Liver (tissue), 9 donors: Measurements from ENCODE around the gene RCL1. TPM values are rescaled to one million over a fixed set of nuclear protein-coding genes. Genes with fewer than 3 reads are reported as not detected.

ENCODE experiments used
- DNase-seq: peaks from one replicate; pipeline ENCODE4 v3.0.0-alpha.2; 2017; ENCODE audit warnings: low spot score
- H3K27ac ChIP-seq, 2 donors: one replicate each; pipeline ENCODE4 v1.7.0; 2013; ENCODE audit warnings: inconsistent platforms in 2 of 2, low read length in 2 of 2, control low read depth in 1 of 2, low read depth in 1 of 2, mild to moderate bottlenecking in 1 of 2
- H3K27me3 ChIP-seq, 4 donors: one replicate each; pipeline versions ENCODE4 v1.6.1 to v1.7.0; 2013; ENCODE audit warnings: low read length in 3 of 4, inconsistent platforms in 1 of 4, mild to moderate bottlenecking in 1 of 4, moderate library complexity in 1 of 4; ENCODE audit not compliant: control insufficient read depth in 4 of 4, insufficient read depth in 4 of 4
- H3K36me3 ChIP-seq, 4 donors: one replicate each; pipeline versions ENCODE4 v1.6.1 to v1.7.0; 2013; ENCODE audit warnings: low read length in 3 of 4, mild to moderate bottlenecking in 3 of 4, low read depth in 1 of 4, moderate library complexity in 1 of 4; ENCODE audit not compliant: control insufficient read depth in 4 of 4, insufficient read depth in 3 of 4
- H3K4me1 ChIP-seq, 4 donors: one replicate each; pipeline versions ENCODE4 v1.6.1 to v1.7.0; 2013; ENCODE audit warnings: low read length in 3 of 4, mild to moderate bottlenecking in 3 of 4, moderate library complexity in 1 of 4; ENCODE audit not compliant: control insufficient read depth in 4 of 4, insufficient read depth in 4 of 4
- H3K4me3 ChIP-seq, 3 donors: one replicate each; pipeline versions ENCODE4 v1.6.1 to v1.7.0; 2013; ENCODE audit warnings: low read length in 3 of 3, control low read depth in 1 of 3, low read depth in 1 of 3, mild to moderate bottlenecking in 1 of 3
- H3K9ac ChIP-seq, 2 donors: one replicate each; pipeline ENCODE4 v1.7.0; 2013; ENCODE audit warnings: low read length in 2 of 2, mild to moderate bottlenecking in 2 of 2, moderate library complexity in 2 of 2, control low read depth in 1 of 2, low read depth in 1 of 2
- H3K9me3 ChIP-seq, 4 donors: one replicate each; pipeline versions ENCODE4 v1.6.1 to v1.7.0; 2013; ENCODE audit warnings: low read length in 3 of 4; ENCODE audit not compliant: control insufficient read depth in 4 of 4
- EGR1 ChIP-seq, 2 donors: IDR thresholded peaks; 2 replicates each; pipeline ENCODE4 v1.6.1; 2016 to 2018; ENCODE audit warnings: antibody characterized with exemption in 2 of 2, low read depth in 2 of 2
- FOXA1 ChIP-seq: IDR thresholded peaks from 2 replicates; pipeline ENCODE4 v1.6.1; 2016; ENCODE audit warnings: antibody characterized with exemption
- FOXA2 ChIP-seq: IDR thresholded peaks from 2 replicates; pipeline ENCODE4 v1.6.1; 2016; ENCODE audit warnings: antibody characterized with exemption
- GABPA ChIP-seq, 2 donors: IDR thresholded peaks in 1 of 2; conservative IDR thresholded peaks in 1 of 2; 2 replicates each; pipeline ENCODE4 v1.6.1; 2016; ENCODE audit warnings: antibody characterized with exemption in 2 of 2, mild to moderate bottlenecking in 1 of 2, moderate library complexity in 1 of 2
- HNF4A ChIP-seq, 2 donors: conservative IDR thresholded peaks; 2 replicates each; pipeline ENCODE4 v1.6.1; 2016; ENCODE audit warnings: antibody characterized with exemption in 2 of 2, mild to moderate bottlenecking in 2 of 2
- HNF4G ChIP-seq: IDR thresholded peaks from 2 replicates; pipeline ENCODE4 v1.6.1; 2016; ENCODE audit warnings: antibody characterized with exemption
- JUND ChIP-seq, 2 donors: IDR thresholded peaks; 2 replicates each; pipeline ENCODE4 v1.6.1; 2016; ENCODE audit warnings: antibody characterized with exemption in 2 of 2
- NR2F2 ChIP-seq: IDR thresholded peaks from 2 replicates; pipeline ENCODE4 v1.6.1; 2016; ENCODE audit warnings: antibody characterized with exemption
- RAD21 ChIP-seq, 2 donors: IDR thresholded peaks; 2 replicates each; pipeline ENCODE4 v1.6.1; 2016; ENCODE audit warnings: antibody characterized with exemption in 2 of 2, mild to moderate bottlenecking in 2 of 2
- SP1 ChIP-seq: IDR thresholded peaks from 2 replicates; pipeline ENCODE4 v1.6.1; 2018; ENCODE audit warnings: antibody characterized with exemption, mild to moderate bottlenecking
- TAF1 ChIP-seq: conservative IDR thresholded peaks from 2 replicates; pipeline ENCODE4 v1.6.1; 2016; ENCODE audit warnings: antibody characterized with exemption, mild to moderate bottlenecking
- YY1 ChIP-seq: IDR thresholded peaks from 2 replicates; pipeline ENCODE4 v1.6.1; 2016; ENCODE audit warnings: antibody characterized with exemption, mild to moderate bottlenecking
- WGBS: extraction: QIAGEN DNeasy Blood & Tissue Kit; methylation state at CpG from one replicate; pipeline ENCODE4 v1.1.7; 2013; 5-methylcytosine and 5-hydroxymethylcytosine counted together
- polyA plus RNA-seq, 2 donors: library from polyadenylated mRNA; stranded (reverse) in 1 of 2; unstranded in 1 of 2; fragments of 200-250 nt in 1 of 2; fragments of >200 nt in 1 of 2; fragmentation: Nextera tagmentation in 1 of 2; extraction: Ambion mirVana in 1 of 2; gene quantifications; one replicate each; pipeline versions ENCODE4 v1.2.1 to v1.2.3, GENCODE V29; 2013 to 2015
- total RNA-seq, 2 donors: library from RNA; depleted of rRNA; stranded (reverse); fragments of >200 nt; gene quantifications; one replicate each; pipeline ENCODE4 v1.2.3, GENCODE V29; 2014
- TF ChIP-seq, protein P1 (sequence below): fragments of 150-350 bp; IDR thresholded peaks from 2 replicates; pipeline ENCODE4 v1.5.1; 2017; ENCODE audit warnings: improper control_type of control experiment, low read depth, low read length; ENCODE audit not compliant: missing input control
- TF ChIP-seq, protein P2 (sequence below): IDR thresholded peaks from 2 replicates; pipeline ENCODE4 v1.6.1; 2016; ENCODE audit warnings: antibody characterized with exemption
- TF ChIP-seq, protein P3 (sequence below): IDR thresholded peaks from 2 replicates; pipeline ENCODE4 v1.6.1; 2016; ENCODE audit warnings: antibody characterized with exemption, mild to moderate bottlenecking
- TF ChIP-seq, protein P4 (sequence below): IDR thresholded peaks from 2 replicates; pipeline ENCODE4 v1.6.1; 2016; ENCODE audit warnings: antibody characterized with exemption
- donor health status: healthy.
- donor health status: healthy.
- donor health status: healthy.
- donor health status: healthy.
- donor health status: healthy.

Gene RCL1, protein sequence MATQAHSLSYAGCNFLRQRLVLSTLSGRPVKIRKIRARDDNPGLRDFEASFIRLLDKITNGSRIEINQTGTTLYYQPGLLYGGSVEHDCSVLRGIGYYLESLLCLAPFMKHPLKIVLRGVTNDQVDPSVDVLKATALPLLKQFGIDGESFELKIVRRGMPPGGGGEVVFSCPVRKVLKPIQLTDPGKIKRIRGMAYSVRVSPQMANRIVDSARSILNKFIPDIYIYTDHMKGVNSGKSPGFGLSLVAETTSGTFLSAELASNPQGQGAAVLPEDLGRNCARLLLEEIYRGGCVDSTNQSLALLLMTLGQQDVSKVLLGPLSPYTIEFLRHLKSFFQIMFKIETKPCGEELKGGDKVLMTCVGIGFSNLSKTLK
- total RNA-seq: 100 to 1,000 TPM in 1 of 2 donors, 10 to 100 TPM in 1; 52.2 to 121 TPM
- 100 to 1,000 TPM in 1 of 2 donors, 10 to 100 TPM in 1; 53.6 to 120 TPM for polyA plus RNA-seq

DNA sequence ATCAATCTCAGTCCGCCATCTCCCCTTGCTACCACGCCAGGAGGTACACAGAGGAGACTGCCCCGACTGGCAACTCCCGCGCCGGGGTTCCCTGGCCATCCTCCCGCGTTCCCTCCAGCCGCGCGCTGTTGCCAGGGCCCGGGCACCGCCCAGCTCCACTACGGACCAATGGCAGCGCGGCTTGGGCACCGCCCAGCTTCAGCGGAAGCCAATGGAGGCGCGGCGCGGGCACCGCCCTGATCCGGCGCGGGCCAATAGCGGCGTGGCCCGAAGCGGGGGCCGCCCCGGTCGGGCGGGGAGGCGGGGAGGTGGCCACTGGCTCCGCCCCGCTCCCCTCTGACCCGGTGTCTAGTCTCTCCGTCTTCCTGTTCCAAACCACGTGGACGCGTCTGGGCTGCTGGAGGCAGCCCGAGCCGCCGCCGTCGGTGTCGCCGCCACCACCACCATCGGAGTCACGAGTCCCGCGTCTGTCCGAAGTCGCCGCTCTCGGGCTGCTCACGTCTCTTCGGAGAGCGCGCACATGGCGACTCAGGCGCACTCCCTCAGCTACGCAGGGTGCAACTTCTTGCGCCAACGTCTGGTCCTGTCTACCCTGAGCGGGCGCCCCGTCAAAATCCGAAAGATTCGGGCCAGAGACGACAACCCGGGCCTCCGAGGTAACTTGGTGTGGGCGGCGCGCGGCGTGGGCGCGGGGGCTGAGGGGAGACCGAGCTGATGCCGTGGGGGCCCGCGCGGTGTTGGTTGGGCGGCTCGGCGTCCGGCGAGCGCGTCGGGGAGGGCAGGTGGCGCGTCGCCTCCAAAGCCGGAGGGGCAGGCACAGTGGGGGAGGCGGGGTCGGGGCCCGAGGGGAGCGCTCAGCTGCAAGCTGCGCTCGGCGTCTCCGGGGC, at the start of gene RCL1:
Gene RCL1 (plus strand): TSS at position 373 of the 887 bp plus-strand sequence. CDS start 148 bp downstream, at position 521.
- H3K9ac ChIP-seq: peak within 1 kb of the TSS; percentile 56 to 76
- no peaks in the 10 kb centered on the region for H3K9me3 ChIP-seq
- peaks cover 1 to 29% (median 17%) of the 10 kb centered on the region in 4 donors for H3K4me1 ChIP-seq
- peak within 1 kb of the TSS; percentile 65 to 95 (median 95) for H3K4me3 ChIP-seq
- peak; percentile 96 for DNase-seq
- peak within 1 kb of the TSS; percentile 94 to 95 for H3K27ac ChIP-seq
- H3K36me3 ChIP-seq: no peaks in the 10 kb centered on the region
- TF ChIP-seq, protein P1, sequence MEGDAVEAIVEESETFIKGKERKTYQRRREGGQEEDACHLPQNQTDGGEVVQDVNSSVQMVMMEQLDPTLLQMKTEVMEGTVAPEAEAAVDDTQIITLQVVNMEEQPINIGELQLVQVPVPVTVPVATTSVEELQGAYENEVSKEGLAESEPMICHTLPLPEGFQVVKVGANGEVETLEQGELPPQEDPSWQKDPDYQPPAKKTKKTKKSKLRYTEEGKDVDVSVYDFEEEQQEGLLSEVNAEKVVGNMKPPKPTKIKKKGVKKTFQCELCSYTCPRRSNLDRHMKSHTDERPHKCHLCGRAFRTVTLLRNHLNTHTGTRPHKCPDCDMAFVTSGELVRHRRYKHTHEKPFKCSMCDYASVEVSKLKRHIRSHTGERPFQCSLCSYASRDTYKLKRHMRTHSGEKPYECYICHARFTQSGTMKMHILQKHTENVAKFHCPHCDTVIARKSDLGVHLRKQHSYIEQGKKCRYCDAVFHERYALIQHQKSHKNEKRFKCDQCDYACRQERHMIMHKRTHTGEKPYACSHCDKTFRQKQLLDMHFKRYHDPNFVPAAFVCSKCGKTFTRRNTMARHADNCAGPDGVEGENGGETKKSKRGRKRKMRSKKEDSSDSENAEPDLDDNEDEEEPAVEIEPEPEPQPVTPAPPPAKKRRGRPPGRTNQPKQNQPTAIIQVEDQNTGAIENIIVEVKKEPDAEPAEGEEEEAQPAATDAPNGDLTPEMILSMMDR: no peak
- TF ChIP-seq HNF4A (conservative IDR thresholded peaks at IDR 0.05) (peak in 1 of 2 donors; percentile 9), SP1 (peak; percentile 79), RAD21 (IDR thresholded peaks at IDR 0.05) (peak in 1 of 2 donors; percentile 14)
- no peaks in the 10 kb centered on the region for H3K27me3 ChIP-seq
- under 1% methylated on average over 106 of the region's 106 CpGs for WGBS

DNA sequence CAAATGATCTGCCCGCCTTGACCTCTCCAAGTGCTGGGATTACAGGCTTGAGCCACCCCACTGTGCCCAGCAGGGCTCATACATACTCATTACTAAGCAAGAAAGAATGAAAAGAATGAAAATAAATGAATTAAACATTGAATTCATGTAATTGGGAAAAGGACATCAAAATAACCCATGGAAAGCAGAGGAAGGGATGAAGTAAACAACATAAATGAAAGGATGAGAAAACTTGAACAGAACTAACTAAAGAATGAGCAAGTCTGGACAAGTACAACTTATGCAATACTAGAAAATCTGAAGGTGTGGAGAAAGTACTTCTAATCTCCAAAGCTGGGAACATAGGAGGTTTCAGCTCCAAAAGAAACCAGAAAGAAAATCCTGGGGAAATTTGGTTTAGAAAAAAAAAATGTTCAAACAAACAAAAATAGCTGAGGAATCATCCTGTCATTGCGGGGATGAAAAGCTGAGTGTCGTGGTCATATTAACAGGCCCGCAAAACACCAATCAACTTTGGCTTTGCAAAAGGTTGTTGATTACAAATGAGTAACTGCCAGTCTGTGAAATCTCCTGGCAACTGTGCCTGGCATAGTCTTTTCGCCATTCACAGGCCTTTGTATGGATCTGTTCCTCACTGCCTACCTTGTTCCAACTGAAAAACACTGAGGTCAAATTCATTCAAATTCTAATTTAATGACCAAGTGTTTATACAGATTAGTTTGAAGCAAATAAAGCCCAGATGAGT, 49.4 kb upstream of the RCL1 start:
- Histone ChIP-seq H3K4me1 (peaks cover 0 to 5% (median 0%) of the 10 kb centered on the region in 4 donors), H3K9ac (no peak overlapping the region), H3K27ac (peak overlapping the region in 1 of 2 donors; percentile 37), H3K27me3 (no peaks in the 10 kb centered on the region), H3K36me3 (no peaks in the 10 kb centered on the region), H3K9me3 (no peaks in the 10 kb centered on the region), H3K4me3 (no peak overlapping the region)
- WGBS: 59% methylated on average over 5 of the region's 5 CpGs
- TF ChIP-seq, protein P2, sequence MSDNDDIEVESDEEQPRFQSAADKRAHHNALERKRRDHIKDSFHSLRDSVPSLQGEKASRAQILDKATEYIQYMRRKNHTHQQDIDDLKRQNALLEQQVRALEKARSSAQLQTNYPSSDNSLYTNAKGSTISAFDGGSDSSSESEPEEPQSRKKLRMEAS: no peak
- no peak for TF ChIP-seq HNF4G
- TF ChIP-seq NR2F2: no peak
- no peak for TF ChIP-seq YY1
- no peak for TF ChIP-seq FOXA1
- TF ChIP-seq, protein P3, sequence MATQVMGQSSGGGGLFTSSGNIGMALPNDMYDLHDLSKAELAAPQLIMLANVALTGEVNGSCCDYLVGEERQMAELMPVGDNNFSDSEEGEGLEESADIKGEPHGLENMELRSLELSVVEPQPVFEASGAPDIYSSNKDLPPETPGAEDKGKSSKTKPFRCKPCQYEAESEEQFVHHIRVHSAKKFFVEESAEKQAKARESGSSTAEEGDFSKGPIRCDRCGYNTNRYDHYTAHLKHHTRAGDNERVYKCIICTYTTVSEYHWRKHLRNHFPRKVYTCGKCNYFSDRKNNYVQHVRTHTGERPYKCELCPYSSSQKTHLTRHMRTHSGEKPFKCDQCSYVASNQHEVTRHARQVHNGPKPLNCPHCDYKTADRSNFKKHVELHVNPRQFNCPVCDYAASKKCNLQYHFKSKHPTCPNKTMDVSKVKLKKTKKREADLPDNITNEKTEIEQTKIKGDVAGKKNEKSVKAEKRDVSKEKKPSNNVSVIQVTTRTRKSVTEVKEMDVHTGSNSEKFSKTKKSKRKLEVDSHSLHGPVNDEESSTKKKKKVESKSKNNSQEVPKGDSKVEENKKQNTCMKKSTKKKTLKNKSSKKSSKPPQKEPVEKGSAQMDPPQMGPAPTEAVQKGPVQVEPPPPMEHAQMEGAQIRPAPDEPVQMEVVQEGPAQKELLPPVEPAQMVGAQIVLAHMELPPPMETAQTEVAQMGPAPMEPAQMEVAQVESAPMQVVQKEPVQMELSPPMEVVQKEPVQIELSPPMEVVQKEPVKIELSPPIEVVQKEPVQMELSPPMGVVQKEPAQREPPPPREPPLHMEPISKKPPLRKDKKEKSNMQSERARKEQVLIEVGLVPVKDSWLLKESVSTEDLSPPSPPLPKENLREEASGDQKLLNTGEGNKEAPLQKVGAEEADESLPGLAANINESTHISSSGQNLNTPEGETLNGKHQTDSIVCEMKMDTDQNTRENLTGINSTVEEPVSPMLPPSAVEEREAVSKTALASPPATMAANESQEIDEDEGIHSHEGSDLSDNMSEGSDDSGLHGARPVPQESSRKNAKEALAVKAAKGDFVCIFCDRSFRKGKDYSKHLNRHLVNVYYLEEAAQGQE: no peak
- no peak for TF ChIP-seq FOXA2
- no peak for TF ChIP-seq SP1
- TF ChIP-seq JUND (IDR thresholded peaks at IDR 0.05): no peak
- TF ChIP-seq HNF4A (conservative IDR thresholded peaks at IDR 0.05): no peak
- no peak for TF ChIP-seq EGR1 (IDR thresholded peaks at IDR 0.05; ENCODE audit: low read depth in 2 of 2)
- TF ChIP-seq, protein P1: no peak
- no peak for TF ChIP-seq GABPA (IDR thresholded peaks at IDR 0.05 in 1 of 2, conservative IDR thresholded peaks at IDR 0.05 in 1 of 2)
- TF ChIP-seq TAF1: no peak
- no peak for TF ChIP-seq RAD21 (IDR thresholded peaks at IDR 0.05)
- TF ChIP-seq, protein P4, sequence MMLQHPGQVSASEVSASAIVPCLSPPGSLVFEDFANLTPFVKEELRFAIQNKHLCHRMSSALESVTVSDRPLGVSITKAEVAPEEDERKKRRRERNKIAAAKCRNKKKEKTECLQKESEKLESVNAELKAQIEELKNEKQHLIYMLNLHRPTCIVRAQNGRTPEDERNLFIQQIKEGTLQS: no peak
- DNase-seq: no peak
